ENCODE measurements around the gene PCDHGA6.
"Not testable (repeated sequence)": the region's sequence is repeated elsewhere in the genome, so short reads cannot be mapped to it uniquely, and the experiment has no call there.

The PCDHGA6 gene

DNA sequence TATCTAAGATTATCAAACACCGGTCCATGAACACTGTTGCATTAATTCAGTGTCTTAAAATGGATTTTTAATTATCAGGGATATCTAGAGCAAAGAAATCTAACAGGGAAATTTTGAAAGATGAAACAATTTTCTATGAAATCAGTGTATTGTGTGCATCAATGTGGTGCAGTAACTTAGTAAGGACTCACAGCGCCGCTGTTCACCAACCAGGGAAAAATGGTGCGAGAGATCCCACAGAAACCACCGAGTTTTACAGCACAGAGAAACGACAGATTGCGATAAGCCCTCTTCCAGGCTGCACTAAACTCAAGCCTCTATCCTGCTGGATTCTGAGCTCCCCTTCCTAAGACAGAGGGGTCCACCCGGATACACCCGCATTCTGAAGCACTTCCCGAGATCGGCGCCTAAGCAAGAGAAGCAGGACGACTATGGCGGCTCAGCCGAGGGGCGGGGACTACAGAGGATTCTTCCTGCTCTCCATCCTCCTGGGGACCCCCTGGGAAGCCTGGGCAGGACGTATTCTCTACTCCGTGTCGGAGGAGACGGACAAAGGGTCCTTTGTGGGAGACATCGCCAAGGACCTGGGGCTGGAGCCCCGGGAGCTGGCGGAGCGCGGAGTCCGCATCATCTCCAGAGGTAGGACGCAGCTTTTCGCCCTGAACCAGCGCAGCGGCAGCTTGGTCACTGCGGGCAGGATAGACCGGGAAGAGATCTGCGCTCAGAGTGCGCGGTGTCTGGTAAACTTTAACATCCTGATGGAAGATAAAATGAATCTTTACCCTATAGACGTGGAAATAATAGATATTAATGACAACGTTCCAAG lies 9.0 kb downstream of the PCDHGA6 start, which contains the start of gene PCDHGA7:
Gene PCDHGA7, plus strand, starts transcription at position 274 of the 826 bp plus-strand sequence. Its CDS starts 158 bp downstream, at position 432.
- Histone ChIP-seq H3K27ac (no peak within 1 kb of the TSS), H3K4me3 (peak within 1 kb of the TSS; percentile 50)
- no peak for TF ChIP-seq CTCF (IDR thresholded peaks at IDR 0.05)
- no peak for DNase-seq (ENCODE audit: low spot score)

DNA sequence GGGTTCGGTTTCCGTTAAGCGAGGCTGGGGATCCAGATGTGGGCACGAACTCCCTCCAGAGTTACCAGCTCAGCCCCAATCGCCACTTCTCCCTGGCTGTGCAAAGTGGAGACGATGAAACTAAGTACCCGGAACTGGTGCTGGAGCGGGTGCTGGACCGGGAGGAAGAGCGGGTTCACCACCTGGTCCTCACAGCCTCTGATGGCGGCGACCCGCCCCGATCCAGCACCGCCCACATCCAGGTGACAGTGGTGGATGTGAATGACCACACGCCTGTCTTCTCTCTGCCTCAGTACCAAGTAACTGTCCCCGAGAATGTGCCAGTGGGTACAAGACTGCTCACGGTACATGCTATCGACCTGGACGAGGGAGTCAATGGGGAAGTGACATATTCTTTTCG lies 9.7 kb downstream of the PCDHGA6 start:
- H3K4me3 ChIP-seq = peak overlapping the region; percentile 50
- no peak for TF ChIP-seq CTCF (IDR thresholded peaks at IDR 0.05)
- H3K27ac ChIP-seq = no peak overlapping the region
- no peak for DNase-seq (ENCODE audit: low spot score)

GRCh38 chr5:141384471-141385267 lies 11.0 kb downstream of the PCDHGA6 start:
- peak overlapping the region; percentile 25 for H3K4me3 ChIP-seq
- no peak for DNase-seq (ENCODE audit: low spot score)

GRCh38 chr5:141387557-141388311 lies 14.0 kb downstream of the PCDHGA6 start, which contains the start of gene PCDHGB4:
Gene PCDHGB4 (plus strand): TSS chr5:141387698. CDS start chr5:141387885, 187 bp downstream.
- not testable (repeated sequence) for H3K27ac ChIP-seq; DNase-seq (ENCODE audit: low spot score)
- peak within 1 kb of the TSS; percentile 48 for H3K4me3 ChIP-seq

More at GRCh38 chr5:141384471-141385267, 11.0 kb downstream of the PCDHGA6 start:
- TF ChIP-seq CTCF (IDR thresholded peaks at IDR 0.05) = no peak
- H3K27ac ChIP-seq = no peak overlapping the region

DNA sequence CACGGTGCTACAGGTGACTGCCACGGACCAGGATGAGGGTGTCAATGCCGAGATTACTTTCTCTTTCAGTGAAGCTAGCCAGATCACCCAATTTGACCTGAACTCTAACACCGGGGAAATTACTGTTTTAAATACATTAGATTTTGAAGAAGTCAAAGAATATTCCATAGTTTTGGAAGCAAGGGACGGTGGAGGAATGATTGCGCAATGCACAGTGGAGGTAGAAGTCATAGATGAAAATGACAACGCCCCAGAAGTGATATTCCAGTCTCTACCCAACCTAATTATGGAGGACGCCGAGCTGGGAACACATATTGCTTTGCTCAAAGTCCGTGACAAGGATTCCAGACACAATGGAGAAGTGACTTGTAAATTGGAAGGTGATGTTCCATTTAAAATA lies 15.0 kb downstream of the PCDHGA6 start:
- DNase-seq (ENCODE audit: low spot score) = no peak
- TF ChIP-seq CTCF (IDR thresholded peaks at IDR 0.05) = no peak
- Histone ChIP-seq H3K27ac (no peak overlapping the region), H3K4me3 (peak overlapping the region; percentile 48)

DNA sequence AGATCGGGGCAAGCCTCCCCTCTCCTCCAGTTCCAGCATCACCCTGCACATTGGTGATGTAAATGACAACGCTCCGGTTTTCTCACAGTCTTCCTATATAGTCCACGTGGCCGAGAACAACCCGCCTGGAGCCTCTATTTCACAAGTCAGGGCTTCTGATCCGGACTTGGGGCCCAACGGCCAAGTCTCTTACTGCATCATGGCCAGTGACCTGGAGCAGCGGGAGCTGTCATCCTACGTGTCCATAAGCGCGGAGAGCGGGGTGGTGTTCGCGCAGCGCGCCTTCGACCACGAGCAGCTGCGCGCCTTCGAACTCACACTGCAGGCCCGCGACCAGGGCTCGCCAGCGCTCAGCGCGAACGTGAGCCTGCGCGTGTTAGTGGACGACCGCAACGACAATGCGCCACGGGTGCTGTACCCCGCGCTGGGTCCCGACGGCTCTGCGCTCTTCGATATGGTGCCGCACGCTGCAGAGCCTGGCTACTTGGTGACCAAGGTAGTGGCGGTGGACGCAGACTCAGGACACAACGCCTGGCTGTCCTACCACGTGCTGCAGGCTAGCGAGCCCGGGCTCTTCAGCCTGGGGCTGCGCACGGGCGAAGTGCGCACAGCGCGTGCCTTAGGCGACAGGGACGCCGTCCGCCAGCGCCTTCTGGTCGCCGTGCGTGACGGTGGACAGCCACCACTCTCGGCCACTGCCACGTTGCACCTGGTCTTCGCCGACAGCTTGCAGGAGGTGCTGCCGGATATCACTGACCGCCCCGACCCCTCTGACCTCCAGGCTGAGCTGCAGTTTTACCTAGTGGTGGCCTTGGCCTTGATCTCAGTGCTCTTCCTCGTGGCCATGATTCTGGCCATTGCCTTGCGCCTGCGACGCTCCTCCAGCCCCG lies 15.7 kb downstream of the PCDHGA6 start:
- no peak for TF ChIP-seq CTCF (IDR thresholded peaks at IDR 0.05)
- no peak overlapping the region for H3K27ac ChIP-seq
- peak overlapping the region; percentile 43 for H3K4me3 ChIP-seq
- DNase-seq (ENCODE audit: low spot score) = no peak

Measured in coronary artery (tissue), 2 donors.